Measurements from ENCODE around the gene CSRP3.

The CSRP3 gene

GRCh38 chr11:19225123-19225522 is 23.3 kb upstream of the CSRP3 start:
- no peak for DNase-seq (ENCODE audit: low read depth)

DNA sequence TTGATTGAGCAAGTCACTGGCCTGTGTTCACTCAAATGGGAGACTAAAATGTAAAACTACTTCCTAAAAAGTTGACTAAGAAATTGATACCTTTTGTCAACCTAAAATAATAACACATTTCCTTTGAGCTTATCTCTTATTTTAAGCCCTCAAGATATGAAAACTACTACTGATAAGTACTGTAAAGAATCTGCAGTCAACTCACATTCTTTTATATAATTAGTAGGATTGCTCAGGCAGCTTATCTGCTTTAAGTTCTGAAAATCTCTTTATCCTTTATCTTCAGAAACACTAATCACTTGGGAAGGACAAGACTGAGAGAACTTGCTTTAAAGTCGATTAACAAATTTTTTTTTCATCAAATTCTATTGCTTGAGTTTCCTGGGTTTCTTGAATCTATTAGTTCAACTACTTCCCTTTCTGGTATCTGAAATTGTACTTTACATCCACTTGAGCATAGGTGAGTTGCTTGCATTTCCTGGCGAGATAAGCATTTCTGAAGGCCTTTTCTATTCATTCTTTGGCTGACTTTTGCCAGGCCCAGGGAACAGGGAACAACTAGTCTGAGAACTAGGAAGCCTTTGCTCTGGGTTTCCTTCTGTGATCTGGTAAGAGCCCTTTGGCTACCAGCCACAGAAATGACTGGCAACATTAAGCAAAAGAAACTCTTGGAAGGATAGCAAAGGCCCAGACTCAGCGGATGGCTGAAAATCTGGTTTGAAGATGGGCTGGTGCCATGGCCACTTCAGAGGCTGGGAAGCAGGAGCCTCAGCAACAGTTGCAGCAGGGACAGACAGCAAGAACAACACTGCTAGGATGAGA is 19.3 kb upstream of the CSRP3 start:
- no peak for DNase-seq (ENCODE audit: low read depth)

DNA sequence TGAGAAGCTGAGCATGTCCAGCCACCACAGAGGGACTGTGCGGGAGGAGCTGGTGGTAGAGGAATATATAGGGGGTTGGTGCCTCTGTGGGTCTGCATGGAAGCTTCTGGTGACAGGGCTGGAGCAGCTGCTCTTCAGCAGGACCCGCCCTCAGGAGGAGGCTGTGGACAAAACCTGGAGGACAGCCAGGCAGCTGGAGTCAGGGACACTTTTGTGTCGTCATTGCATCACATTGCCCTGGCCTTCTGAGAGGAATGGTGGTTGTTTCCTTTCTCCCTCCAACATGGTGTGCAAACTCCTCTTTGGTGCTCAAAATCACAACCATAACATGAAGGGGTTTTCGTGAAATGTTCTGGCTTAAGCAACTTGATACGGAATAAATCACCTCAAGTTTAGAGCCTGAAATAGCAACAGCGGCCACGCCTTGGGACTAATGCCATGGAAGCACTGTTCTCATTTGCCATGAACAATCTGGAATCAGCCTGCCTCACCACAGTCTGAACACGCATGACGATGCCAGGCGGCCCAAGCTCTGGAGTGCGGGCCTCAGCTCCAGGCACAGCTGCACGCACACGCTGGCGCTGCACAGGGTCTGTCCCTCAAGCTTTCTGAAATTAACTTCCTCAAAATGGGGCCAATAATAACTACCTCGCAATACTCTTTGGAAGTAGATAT is 17.1 kb upstream of the CSRP3 start:
- no peak for DNase-seq (ENCODE audit: low read depth)

DNA sequence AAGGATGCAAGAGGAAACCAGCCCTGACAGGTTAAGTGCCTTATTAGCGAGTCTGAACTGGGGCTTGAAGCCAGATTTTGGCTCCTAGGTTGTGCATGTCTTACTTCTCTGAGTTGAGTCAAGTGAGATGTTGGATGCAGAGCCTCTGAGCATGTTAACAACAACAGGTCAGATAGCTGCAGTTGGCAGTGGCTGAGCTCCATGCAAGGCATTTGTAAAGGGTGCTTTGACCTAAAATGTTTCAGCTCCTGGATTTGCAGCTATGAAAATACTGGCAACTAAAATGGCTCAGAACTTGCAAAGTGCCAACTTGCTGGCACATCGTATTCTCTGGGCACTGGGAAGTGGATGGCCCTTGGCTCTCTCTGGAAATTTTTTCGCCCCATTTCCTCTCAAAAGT is 16.4 kb upstream of the CSRP3 start:
- no peak for DNase-seq (ENCODE audit: low read depth)

DNA sequence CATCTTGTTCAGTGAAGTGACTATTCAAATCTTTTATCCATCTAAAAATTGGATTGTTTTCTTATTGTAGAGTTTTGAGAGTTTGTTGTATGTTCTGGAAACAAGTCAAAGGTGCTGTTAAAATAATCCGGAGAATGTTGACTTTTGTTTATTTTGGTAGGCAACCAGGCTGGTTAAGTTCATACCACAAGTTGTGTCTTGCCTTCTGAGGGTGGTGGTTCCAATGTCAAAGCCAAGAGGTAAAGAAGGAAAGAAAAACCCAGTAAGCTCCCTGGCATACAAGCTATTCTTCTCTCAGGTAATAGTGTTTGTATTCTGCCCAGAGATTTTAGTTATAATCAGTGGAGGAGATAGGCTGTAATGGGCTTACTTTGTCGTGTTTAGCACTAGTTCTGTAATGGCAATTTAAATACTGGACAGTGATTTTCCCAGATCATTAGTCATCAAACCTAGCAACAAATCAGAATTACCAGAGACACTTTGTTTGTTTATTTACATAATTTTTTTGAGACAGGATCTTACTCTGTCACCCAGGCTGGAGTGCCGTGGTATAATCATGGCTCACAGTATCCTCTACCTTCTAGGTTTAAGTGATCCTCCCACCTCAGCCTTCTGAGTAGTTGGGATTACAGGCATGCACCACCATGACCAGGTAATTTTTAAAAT is 15.1 kb upstream of the CSRP3 start:
- DNase-seq (ENCODE audit: low read depth): no peak

DNA sequence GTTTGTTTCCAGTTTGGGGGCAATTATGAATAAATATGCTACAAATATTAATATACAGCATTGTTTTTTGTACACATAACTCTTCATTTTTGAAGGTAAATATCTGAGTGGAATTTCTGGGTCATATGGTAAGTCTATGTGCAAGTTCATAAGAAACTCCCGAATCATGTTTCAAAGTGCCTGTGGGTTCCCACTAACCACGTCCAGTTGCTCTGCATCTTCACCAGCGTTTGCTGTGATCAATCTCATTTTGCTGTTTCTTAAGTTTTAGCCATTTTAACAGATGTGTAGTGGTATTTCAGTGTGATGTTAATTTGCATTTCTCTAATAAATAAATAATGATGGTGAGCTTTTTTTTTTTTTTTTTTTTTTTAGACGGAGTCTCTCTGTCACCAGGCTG is 14.2 kb upstream of the CSRP3 start:
- no peak for DNase-seq (ENCODE audit: low read depth)

DNA sequence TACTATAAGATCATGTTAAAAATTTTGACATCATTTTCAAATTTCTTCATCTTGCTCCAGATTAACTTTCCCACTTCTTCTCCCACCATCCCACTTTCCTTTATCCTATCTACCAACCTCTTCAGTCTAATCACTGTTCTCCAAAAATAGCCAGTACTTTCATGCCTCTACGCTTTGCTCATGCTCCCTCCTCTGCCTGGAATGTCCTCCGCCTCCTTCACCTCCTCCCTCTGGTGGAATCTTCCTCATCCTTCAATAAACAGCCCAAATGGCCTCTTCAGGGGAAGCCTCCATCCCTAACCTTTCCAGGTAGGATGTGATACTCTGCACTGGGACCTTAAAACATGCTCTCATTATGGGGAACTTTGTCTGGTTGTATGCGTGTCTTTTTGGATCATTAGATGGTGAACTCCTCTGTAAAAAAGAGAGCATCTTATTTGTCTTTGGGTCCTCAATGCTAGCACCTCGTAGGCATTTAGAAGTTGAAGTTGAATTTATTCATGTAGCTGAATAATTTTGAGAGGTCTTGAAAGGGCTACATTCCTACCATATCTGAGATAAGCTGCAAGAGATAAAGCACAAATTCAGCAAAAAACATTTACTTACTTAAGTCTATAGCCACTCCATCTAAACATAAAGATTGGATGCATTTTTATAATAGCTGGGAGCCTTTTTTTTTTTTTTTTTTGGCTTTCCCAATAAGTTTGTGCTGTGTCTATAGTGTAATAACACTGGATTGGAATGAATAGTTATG is 8.0 kb upstream of the CSRP3 start:
- no peak for DNase-seq (ENCODE audit: low read depth)

DNA sequence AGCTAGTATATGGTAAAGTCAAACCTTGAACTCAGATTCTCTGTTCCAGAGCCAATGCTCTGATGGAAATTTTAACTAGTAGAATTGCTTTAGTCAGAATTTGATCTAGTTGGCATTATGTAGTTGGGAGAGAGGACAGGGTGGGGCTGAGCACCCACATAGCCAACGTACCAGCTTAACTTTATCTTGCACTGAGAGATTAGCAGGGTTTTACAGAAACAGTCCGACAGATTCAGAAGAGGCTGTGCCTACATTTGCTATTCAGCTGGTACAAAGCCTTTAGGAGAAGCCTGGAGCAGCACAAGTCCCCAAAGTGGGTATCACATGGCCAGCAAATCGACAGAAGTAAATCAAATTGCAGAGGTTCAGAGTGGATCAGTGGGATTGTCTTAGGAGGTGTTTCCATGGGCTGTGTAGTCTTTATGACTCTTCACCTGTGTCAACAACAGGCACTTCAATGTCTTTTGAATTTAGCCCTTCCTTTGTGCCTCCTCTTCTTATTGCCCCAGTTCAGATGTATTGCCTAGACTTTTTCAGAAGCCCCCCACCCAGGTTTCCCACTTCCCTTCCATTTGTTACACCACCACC is 7.3 kb upstream of the CSRP3 start:
- no peak for DNase-seq (ENCODE audit: low read depth)

DNA sequence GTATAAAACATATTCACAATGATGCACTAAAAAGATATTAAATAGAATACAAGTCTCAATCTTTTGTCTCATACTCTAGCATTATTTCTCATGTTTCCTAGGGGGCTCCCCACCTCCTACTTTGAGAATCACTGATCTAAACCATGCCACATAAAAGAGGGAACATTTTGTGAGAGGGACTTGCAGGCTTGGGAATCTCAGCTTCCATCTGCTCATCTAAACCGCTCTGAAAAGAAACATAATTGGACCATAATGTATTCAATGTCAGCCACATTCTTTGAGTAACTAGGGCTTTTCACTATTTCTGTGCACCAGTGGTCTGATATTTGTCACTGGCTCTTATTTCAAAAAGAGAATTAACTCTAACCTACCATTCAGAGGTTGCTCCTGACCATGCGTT is 6.4 kb upstream of the CSRP3 start:
- no peak for DNase-seq (ENCODE audit: low read depth)

DNA sequence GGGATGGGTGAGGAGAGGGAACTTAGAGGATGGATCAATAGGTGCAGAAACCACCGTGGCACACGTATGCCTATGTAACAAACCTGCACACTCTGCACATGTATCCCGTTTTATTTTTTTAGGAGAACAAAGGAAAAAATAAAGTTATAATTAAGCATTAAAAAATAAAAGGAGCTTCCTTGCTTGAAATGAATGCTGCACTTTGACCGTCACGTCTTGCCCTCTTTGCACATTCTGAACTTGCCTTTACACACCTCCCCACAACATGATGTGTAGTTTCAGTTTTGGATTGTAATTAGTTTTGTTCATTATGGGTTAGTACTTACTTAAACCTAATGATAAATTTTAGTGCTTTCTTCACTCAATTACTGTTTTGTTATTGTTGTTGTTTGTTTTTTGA is 3.1 kb upstream of the CSRP3 start:
- DNase-seq (ENCODE audit: low read depth): no peak

GRCh38 chr11:19200410-19201201 is 1.2 kb downstream of the CSRP3 start:
- DNase-seq (ENCODE audit: low read depth): no peak

GRCh38 chr11:19199771-19200170 is 2.0 kb downstream of the CSRP3 start:
- DNase-seq (ENCODE audit: low read depth): no peak

- no peak for DNase-seq (ENCODE audit: low read depth)
Measured at GRCh38 chr11:19199048-19199447, 2.7 kb downstream of the CSRP3 start.

GRCh38 chr11:19196432-19196831 is 5.4 kb downstream of the CSRP3 start:
- no peak for DNase-seq (ENCODE audit: low read depth)

DNA sequence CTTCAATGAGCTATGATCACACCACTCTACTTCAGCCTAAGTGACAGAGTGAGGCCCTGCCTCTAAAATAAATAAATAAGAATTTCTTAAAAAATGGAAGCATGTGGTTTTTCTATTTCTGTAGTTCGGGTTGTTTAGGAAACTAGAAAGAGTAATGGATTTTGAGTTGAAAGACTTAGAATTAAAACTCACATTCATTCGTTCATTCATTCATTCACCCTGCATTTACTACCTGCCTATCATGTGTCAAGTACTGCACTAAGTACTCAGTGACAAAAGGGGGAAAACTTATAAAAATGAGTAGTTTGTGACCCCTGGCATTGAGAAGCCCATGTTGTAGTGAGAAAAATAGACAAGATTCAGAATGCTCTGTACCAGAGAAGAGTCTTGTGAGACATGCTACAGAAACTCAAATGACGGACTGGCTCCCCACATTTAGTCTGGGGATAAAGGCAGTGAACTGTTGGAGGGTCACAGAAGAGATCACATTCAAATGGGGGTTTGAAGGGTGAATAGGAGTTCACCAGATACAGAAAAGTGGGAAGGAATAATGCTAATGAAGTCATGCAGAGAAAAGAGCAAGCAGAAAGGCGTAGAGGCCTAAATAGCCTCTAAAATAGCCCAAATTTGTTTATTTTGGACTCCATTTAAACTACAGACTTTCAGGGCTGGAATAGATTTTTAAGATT is 7.0 kb downstream of the CSRP3 start:
- DNase-seq (ENCODE audit: low read depth): no peak

- no peak for DNase-seq (ENCODE audit: low read depth)
Measured at GRCh38 chr11:19193916-19194315, 7.9 kb downstream of the CSRP3 start.

DNA sequence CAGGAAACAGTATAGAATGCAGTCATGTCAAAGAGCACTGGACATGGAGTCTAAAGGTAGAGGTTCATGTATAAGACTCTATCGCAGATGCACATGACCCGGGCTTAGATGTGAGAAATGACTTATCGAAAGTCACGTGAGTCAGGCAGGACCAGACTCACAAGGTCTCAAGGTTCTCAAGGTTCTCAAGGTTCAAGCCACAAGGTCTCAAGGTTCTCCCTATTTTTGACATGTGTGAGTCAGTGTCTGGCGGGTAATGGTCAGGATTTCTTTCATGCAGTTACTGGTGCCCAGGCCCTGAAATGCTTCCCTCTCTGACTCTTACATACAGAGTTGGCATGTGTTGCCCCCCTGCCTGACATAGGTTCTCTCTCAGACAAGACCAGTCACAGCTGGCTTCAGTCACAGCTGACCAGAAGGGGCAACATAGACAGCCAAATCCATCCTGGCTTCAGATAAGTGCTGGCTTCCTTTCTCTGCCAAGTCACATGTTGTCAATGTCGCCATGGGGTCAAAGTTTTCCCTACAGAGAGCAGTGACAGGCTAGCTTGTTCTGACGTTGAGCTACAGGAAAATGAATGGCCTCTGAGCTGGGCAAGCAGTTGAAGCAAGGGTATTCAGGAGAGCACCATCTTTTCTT is 10.1 kb downstream of the CSRP3 start:
- DNase-seq (ENCODE audit: low read depth): no peak

- no peak for DNase-seq (ENCODE audit: low read depth)
Measured at GRCh38 chr11:19187833-19188258, 13.9 kb downstream of the CSRP3 start.

DNA sequence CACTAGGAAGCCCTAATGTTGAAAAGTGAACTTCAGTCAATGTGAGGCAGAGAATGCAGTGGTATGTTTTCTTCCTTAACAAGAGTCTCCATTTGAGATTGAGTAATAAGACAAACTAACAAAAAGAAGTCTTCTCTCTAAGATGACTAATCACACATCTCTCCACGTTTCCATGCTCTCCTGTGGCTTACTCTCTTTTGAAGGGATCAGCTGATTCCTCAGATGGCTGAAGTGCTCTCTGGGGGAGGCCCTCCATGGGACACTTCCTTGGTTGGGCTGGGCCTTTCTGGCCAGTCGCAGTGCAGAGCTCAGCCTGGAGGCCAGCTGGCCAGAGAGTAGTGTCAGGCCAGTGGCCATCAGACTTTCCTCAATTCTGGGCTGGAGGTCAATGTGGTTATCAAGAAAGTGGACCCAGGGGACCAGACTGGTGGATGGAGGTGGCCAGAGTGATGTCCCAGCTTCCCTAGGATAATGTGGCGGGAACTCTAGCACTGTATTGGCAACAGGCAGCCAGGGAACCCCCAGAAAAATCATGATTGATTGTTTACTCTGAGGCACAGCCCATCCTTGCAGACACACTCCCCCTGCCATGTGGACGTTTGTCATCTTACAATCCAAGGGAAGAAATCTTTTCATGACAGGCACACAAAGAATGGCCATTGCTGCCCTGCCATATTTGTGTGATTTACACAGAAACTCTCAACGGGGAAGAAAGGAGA is 14.5 kb downstream of the CSRP3 start:
- DNase-seq (ENCODE audit: low read depth): no peak

Measured in stimulated activated CD8-positive, alpha-beta memory T cell treated with anti-CD3 and anti-CD28 coated beads, Interleukin-7, amount 100 ng/mL, for 24 hours (primary cell).